DMS53 treated with DMSO at 0.1 percent for 48 hours (cell line): Measurements from ENCODE around the gene ZNF341.
A peak's percentile ranks its signal among the peaks of the same experiment; 100 is the strongest.
"Not testable (repeated sequence)": the region's sequence is repeated elsewhere in the genome, so short reads cannot be mapped to it uniquely, and the experiment has no call there.

Source experiments
- DNase-seq: peaks from one replicate; lab custom pipeline; 2025; ENCODE audit not compliant: unreplicated experiment; lab: John Stamatoyannopoulos, UW

Gene ZNF341

DNA sequence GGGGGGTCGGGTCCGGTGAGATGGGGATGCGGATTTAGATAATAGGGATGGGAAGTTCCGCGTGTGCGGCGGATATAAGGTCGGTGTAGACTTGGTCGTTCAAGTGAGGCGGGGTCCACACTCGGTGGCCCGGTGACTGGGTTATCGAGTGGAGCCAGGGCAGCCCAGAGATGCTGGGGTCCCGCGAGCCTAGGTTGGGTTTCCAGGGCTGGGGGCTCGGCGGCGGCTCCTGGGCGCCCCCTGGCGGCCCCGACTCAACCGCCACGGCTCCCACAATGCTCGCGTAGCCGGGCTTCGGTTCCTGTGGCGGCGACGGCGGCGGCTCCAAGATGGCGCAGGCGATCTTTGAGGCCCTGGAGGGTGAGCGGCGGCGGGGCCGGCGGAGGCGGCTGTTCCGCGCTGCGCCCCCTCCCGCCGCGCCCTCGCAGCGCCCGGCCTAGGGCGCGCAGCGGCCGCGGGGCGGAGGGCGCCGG is at the start of gene ZNF341:
Gene ZNF341, plus strand, starts transcription at position 304 of the 473 bp plus-strand sequence. Its CDS starts 26 bp downstream, at position 330.
- DNase-seq: peak; percentile 91

- DNase-seq: no peak
Observed at GRCh38 chr20:33684533-33685327, 47.1 kb upstream of the ZNF341 start.

DNA sequence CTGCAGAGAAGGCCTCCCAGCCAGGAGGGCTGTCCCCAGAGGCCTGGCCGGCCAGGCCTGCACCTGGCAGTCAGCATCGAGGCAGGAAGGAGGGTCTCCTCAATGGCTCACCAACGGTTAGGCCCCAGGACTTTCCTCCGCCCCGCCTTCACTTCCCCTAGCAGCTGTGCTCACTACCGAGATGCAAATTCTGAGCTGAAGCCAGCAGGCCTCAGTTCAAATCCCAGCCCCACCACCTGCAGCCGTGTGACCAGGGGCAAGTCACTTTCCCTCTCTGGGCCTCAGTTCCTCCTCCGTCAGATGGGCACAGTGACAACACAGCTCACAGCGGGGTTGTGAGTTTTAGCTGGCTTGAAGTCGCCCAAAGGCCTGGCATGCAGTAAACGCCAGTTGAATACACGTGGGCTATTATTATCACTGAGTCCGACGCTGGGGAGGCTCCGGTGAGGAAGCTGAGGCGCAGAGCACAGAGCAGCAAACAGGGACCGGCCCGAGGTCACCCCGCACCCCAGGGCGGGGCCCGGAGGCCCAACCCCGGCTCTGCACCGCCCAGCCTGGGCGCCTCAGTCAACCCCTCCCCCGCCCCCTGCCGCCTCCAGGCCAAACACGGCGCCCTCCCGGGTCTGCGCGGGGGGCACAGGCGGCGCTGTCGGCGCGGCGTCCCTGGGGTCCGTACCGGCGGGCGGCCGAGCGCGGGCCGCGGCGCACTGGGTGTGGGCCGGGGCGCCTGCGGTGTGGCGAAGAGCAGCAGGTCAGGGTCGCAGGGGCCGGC is 46.3 kb upstream of the ZNF341 start:
- no peak for DNase-seq

GRCh38 chr20:33686100-33686983 is 45.5 kb upstream of the ZNF341 start, which contains the start of gene E2F1:
E2F1 (minus strand) TSS chr20:33686385; CDS start chr20:33686264, 121 bp downstream.
- peak; percentile 80 for DNase-seq

GRCh38 chr20:33686984-33687366 is 44.8 kb upstream of the ZNF341 start:
- DNase-seq: no peak

DNA sequence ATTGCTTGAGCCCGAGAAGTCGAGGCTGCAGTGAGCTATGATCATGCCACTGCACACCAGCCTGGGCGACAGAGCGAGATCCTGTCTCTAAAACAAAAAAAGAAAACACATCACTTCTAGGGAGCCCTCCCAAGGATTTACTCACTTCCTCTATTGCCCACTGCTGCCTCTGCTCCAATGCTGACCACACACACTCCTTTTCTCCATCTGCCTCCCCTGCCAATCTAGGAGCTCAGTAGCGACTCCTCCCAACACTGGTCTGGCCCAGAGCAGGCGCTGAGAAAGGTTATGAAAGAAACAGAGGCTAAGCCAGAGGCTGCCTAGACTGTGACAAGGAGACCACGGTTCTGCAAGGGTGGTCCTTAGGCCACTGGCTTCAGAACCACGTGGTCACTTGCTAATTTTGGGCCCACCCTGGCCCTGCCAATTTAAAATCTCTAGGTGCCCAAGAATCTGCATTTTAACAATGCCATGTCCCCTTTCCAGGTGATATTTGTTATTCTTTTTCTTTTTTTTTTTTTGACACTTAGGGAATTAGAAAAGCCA is 44.4 kb upstream of the ZNF341 start:
- no peak for DNase-seq

GRCh38 chr20:33687993-33688937 is 43.5 kb upstream of the ZNF341 start:
- no peak for DNase-seq

- DNase-seq: no peak
Observed at GRCh38 chr20:33688938-33689424, 42.8 kb upstream of the ZNF341 start.

DNA sequence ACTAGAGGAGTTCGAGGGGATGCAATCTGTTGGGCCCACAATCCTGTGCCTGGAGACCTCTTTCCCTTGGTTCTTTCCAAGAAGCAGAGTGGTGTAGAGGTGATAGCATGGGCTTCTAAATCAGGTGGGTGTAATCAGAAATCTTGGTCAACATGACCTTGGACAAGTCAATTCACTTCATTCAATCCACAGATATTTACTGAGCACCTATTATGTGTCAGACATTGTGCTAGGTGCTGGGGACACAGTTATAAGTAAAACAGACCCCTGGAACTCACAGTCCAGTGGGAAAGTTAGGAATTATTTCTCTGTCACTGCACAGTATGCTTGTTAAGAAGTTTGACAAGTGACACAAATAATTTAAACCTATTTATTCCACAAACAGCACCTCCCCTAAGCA is 42.3 kb upstream of the ZNF341 start:
- DNase-seq: no peak

GRCh38 chr20:33689973-33690372 is 41.8 kb upstream of the ZNF341 start:
- peak; percentile 25 for DNase-seq

- no peak for DNase-seq
Observed at GRCh38 chr20:33693289-33693688, 38.5 kb upstream of the ZNF341 start.

- no peak for DNase-seq
Observed at GRCh38 chr20:33693741-33694638, 37.8 kb upstream of the ZNF341 start.

DNA sequence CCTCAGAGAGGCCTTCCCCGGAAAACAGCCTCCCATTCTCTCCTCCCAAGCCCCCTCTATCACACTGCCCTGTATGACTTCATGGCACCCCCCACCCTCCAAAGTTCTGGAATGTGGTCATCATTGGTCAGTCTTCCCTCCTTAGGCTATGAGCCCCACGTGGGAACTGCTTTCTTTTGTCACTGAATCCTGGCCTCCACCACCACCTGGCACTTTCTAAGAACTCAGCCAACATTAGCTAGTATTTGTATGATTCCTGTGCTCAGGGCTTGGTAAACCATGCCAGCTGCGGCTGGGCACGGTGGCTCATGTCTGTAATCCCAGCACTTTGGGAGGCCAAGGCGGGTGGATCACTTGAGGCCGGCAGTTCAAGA is 37.2 kb upstream of the ZNF341 start:
- no peak for DNase-seq

DNA sequence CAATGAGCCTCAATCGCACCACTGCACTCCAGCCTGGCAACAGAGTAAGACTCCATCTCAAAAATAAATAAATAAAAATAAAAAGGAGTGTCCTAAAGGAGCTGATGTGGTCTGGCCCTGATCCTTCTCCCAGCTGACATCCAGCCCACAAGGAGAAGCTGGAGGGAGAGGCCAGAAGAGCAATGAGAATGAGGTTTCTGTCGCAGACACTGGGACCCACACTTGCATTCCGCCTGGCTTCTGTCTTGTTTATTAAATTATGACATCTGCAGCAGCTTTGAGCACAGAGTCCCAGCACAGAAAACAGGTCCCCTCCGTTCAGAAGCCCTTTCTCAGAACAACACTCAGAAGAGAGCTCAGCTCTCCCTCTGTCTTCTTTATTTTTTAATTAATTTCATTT is 35.3 kb upstream of the ZNF341 start:
- DNase-seq: no peak

DNA sequence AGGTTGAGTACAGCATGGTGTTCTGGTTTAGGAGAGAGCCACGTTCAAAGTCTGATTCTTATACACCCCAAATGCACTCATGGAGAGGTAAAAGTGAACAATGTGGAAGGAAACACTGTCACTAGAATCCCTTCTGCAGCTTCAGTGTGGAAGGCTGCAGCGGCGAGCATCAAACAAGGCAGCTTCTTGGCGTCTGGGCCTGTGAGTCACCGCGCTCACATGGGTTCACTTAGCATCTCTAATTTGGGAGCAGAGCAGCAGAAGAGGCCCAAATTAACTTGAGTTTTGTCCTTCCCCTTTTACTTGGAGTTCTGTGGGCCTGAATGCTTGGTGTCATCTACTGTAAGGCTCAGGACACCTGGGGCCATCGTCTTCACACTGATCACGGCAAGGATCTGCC is 34.7 kb upstream of the ZNF341 start:
- no peak for DNase-seq

GRCh38 chr20:33698966-33699365 is 32.8 kb upstream of the ZNF341 start:
- not testable (repeated sequence) for DNase-seq

- DNase-seq: not testable (repeated sequence)
Observed at GRCh38 chr20:33700696-33701441, 30.9 kb upstream of the ZNF341 start.
